Activated CD8-positive, alpha-beta memory T cell treated with anti-CD3 and anti-CD28 coated beads, Interleukin-2, amount 50 U/mL, for 24 hours (primary cell): ENCODE measurements around the gene CHPF2.

Source experiments
- DNase-seq: peaks from one replicate; pipeline ENCODE4 v3.0.0-alpha.2; 2020; ENCODE audit errors: extremely low read depth

The CHPF2 gene

GRCh38 chr7:151232917-151233701 lies 826 bp downstream of the CHPF2 start:
- DNase-seq, result peak; percentile 69

DNA sequence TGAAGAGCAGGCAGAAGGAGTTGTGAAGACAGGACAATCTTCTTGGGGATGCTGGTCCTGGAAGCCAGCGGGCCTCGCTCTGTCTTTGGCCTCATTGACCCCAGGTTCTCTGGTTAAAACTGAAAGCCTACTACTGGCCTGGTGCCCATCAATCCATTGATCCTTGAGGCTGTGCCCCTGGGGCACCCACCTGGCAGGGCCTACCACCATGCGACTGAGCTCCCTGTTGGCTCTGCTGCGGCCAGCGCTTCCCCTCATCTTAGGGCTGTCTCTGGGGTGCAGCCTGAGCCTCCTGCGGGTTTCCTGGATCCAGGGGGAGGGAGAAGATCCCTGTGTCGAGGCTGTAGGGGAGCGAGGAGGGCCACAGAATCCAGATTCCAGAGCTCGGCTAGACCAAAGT lies 1.5 kb downstream of the CHPF2 start:
- DNase-seq, result no peak

- no peak for DNase-seq
Observed at GRCh38 chr7:151235091-151235787, 3.0 kb downstream of the CHPF2 start.

DNA sequence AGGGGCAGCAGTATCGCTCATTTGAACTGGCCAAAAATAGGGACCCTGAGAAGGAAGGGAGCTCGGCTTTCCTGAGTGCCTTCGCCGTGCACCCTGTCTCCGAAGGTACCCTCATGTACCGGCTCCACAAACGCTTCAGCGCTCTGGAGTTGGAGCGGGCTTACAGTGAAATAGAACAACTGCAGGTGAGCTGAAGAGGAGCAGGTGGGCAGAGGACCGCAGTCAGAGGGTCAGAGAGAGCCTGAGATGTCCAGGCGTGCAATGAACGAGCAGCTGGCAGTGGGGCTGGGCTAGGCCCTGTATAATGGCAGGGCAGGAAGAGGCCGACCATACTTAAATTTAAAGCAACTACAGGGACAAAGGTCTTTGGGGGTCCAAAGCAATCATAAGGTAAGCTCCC lies 4.1 kb downstream of the CHPF2 start:
- DNase-seq, result no peak

GRCh38 chr7:151237244-151238189 lies 5.2 kb downstream of the CHPF2 start:
- no peak for DNase-seq

DNA sequence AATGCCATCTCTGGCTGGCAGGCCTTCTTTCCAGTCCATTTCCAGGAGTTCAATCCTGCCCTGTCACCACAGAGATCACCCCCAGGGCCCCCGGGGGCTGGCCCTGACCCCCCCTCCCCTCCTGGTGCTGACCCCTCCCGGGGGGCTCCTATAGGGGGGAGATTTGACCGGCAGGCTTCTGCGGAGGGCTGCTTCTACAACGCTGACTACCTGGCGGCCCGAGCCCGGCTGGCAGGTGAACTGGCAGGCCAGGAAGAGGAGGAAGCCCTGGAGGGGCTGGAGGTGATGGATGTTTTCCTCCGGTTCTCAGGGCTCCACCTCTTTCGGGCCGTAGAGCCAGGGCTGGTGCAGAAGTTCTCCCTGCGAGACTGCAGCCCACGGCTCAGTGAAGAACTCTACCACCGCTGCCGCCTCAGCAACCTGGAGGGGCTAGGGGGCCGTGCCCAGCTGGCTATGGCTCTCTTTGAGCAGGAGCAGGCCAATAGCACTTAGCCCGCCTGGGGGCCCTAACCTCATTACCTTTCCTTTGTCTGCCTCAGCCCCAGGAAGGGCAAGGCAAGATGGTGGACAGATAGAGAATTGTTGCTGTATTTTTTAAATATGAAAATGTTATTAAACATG lies 6.0 kb downstream of the CHPF2 start:
- DNase-seq, result no peak

- DNase-seq, result no peak
Observed at GRCh38 chr7:151238924-151239836, 6.9 kb downstream of the CHPF2 start.

- DNase-seq, result no peak
Observed at GRCh38 chr7:151239837-151240459, 7.7 kb downstream of the CHPF2 start.

- DNase-seq, result no peak
Observed at GRCh38 chr7:151240536-151240935, 8.3 kb downstream of the CHPF2 start.

DNA sequence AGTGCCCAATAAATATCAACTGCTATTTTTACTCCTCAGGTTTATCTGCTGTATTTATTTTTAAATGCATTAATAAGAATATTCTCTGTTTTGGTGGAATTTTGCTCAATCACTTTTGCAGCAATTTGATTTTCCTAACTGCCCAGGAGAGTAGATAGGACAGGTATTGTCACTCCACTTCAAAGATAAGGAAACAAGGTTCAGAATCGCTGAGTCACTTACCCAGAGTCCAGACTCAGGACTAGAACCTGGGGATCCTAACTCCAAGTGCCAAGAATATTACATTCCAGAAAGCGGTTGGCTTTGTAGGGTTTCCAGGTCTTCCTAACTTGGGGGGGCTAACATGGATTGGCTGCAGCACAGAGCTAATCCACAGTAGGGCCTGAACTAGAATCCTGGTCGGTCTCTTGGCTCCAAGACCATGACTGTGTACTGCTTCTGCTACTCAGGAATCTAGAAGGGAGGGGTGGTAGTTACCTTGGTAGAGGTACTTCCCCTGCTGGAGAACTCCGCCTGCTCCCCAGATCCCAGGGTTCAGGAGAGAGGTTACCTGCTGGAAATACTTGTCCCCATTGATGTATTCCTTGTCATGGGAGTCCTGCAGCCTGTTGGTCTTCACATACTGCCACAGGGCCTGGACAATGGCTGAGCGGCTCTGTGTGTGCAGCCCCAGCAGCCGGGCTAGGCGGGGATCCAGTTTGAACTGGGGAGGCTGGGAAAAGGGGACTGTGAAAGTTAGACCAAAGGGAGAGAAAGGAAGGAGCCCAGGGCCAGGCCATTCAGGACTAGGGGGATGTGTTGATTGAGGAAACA lies 8.9 kb downstream of the CHPF2 start:
- no peak for DNase-seq

DNA sequence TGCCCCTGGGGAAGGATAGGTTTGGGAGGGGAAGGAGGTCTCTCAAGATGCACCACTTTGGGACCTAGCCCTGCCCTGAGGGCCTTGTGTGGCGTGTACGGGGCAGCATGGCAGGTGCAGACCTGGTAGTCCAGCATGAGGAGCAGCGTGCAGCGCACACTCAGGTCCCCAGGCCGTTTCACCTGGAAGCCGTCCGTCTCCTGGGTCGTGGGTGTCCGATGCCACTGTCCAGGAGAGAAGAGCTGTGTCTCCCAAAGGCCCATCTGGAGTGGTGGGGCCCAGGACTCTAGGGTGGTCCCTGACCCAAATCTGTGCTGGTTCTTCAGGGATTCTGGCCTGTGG lies 9.4 kb downstream of the CHPF2 start:
- no peak for DNase-seq

DNA sequence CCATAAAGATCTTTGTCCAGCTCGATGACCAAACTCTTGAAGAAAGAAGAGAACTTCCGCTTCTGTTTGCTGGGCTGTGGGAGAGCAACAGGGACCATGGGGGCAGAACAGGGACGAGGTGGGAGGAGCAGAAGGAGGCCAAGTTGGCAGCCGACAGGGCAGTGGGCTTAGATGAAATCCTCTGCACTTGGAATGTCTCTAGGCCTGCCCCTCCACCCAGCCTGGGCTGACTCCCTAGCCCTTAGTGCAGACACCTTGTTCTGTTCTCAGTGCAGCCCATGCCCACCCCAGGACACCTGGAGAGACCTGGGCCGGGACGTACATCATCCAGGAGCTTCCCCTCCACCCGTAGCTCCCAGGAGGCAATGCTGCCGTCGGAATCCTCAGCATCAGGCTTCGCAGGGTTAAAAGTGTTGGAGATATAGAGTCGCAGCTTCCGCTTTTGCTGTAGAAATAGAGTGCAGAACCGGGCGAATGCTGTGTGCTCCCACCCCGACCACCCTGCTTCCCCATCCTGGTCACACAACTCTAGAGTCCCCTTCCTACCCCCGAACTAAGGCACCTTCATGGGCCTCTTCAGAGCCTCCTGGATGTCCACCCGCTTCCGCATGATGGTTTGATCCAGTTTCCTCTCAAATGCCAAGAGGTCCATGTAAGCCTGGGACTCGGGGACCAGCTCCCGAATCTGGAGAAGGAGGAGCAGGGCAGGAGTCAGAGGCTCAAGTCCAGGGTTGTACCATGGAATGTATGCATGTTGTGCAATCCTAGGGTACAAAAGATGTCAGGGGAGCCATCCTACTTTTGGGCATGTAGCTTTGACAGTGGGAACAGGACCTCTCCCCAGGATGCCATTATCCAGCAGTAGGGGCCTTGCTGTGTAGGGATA lies 10.1 kb downstream of the CHPF2 start:
- no peak for DNase-seq

- no peak for DNase-seq
Observed at GRCh38 chr7:151243045-151243349, 10.7 kb downstream of the CHPF2 start.

- DNase-seq, result no peak
Observed at GRCh38 chr7:151243408-151244195, 11.3 kb downstream of the CHPF2 start.

- DNase-seq, result no peak
Observed at GRCh38 chr7:151244196-151244840, 12.0 kb downstream of the CHPF2 start.

GRCh38 chr7:151244841-151245346 lies 12.6 kb downstream of the CHPF2 start:
- no peak for DNase-seq
